ENCODE data around the gene FYCO1.
A peak's percentile ranks its signal among the peaks of the same experiment; 100 is the strongest.
"Not testable (repeated sequence)": the region's sequence is repeated elsewhere in the genome, so short reads cannot be mapped to it uniquely, and the experiment has no call there.

Gene FYCO1

GRCh38 chr3:46008058-46008457 is 12.4 kb upstream of the FYCO1 start:
- no peak for DNase-seq

GRCh38 chr3:46007280-46007679 is 11.7 kb upstream of the FYCO1 start:
- no peak for DNase-seq

- no peak for DNase-seq
Measured at GRCh38 chr3:46006238-46007032, 10.8 kb upstream of the FYCO1 start.

- DNase-seq = not testable (repeated sequence)
Measured at GRCh38 chr3:46003706-46004105, 8.1 kb upstream of the FYCO1 start.

- no peak for DNase-seq
Measured at GRCh38 chr3:46001178-46001577, 5.6 kb upstream of the FYCO1 start.

- DNase-seq = no peak
Measured at GRCh38 chr3:45997942-45998341, 2.3 kb upstream of the FYCO1 start.

GRCh38 chr3:45997499-45997898 is 1.9 kb upstream of the FYCO1 start:
- DNase-seq = not testable (repeated sequence)

- peak; percentile 61 for DNase-seq
Measured at GRCh38 chr3:45994419-45995235, 997 bp downstream of the FYCO1 start.

GRCh38 chr3:45993421-45994027 is 2.1 kb downstream of the FYCO1 start:
- DNase-seq = no peak

- no peak for DNase-seq
Measured at GRCh38 chr3:45992821-45993221, 2.8 kb downstream of the FYCO1 start.

- no peak for DNase-seq
Measured at GRCh38 chr3:45992133-45992729, 3.4 kb downstream of the FYCO1 start.

GRCh38 chr3:45991341-45991740 is 4.3 kb downstream of the FYCO1 start:
- no peak for DNase-seq

- no peak for DNase-seq
Measured at GRCh38 chr3:45990181-45990580, 5.4 kb downstream of the FYCO1 start.

- DNase-seq = no peak
Measured at GRCh38 chr3:45988804-45989203, 6.8 kb downstream of the FYCO1 start.

GRCh38 chr3:45988362-45988761 is 7.3 kb downstream of the FYCO1 start:
- DNase-seq = no peak

- DNase-seq = no peak
Measured at GRCh38 chr3:45987368-45988291, 8.0 kb downstream of the FYCO1 start.

- no peak for DNase-seq
Measured at GRCh38 chr3:45986303-45986982, 9.2 kb downstream of the FYCO1 start.

- no peak for DNase-seq
Measured at GRCh38 chr3:45985532-45986302, 9.9 kb downstream of the FYCO1 start.

GRCh38 chr3:45984331-45985312 is 11.0 kb downstream of the FYCO1 start:
- no peak for DNase-seq
